HG02798 (cell line): Measurements from ENCODE around the gene SLC6A9.

ENCODE experiments used
- ATAC-seq: cut with Tn5 transposase; IDR thresholded peaks from one replicate; pipeline ENCODE4 v1.9.1; 2021; ENCODE audit warnings: mild to moderate bottlenecking; ENCODE audit not compliant: unreplicated experiment, poor library complexity

Gene SLC6A9

DNA sequence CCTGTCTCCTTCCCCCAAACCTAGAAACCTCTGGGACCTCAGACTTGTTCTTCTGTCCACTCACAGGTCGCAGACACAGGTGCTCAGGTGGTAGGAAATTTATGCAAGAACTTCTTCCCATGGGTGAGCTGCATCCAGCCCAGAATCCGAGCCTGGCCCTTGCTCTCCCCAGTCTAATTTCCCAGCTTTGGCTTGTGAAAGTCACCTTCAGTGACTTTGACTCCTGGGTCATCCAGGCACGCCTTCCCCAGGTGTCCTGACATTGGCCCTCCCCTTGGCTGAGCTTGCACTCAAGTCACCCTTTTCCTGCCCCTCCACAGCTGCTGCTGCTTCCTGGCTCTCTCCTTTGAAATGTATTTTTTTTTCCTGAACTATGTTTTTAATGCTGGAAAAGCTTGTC is 77.9 kb downstream of the SLC6A9 start:
- ATAC-seq, result no peak

DNA sequence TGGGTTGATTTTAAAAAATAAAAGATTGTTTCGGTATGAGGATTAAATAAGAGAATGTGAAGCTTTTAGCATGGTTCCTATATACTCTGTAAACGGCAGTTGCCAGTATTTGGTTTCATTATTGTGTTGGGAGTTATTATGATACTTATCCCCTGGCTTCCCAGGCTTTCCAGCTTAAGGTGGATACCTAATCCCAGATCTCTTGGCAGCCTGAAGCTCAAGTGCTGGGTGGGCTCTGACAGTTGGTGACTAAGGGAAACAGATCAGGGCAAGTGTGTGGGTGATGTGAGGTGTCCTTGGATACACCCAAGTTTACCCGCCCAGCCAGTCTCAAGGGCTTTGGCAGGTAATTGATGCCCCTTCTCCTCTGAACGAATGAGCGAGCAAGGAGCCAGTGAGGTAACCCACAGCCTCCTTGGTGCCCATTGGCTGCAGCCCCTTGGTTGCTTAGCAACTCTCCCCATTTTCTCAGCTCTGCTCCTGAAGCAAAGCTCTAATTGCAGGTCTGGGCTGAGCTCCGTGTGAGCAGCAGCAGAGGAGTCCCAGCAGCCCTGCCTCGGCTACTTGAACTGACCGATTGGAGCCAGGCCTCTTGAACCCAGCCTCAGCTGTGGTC is 78.4 kb downstream of the SLC6A9 start:
- ATAC-seq, result no peak

GRCh38 chr1:43951021-43951985 is 80.0 kb downstream of the SLC6A9 start:
- ATAC-seq, result no peak

GRCh38 chr1:43949678-43950077 is 81.6 kb downstream of the SLC6A9 start:
- ATAC-seq, result no peak

- no peak for ATAC-seq
Measured at GRCh38 chr1:43947874-43948437, 83.3 kb downstream of the SLC6A9 start.

DNA sequence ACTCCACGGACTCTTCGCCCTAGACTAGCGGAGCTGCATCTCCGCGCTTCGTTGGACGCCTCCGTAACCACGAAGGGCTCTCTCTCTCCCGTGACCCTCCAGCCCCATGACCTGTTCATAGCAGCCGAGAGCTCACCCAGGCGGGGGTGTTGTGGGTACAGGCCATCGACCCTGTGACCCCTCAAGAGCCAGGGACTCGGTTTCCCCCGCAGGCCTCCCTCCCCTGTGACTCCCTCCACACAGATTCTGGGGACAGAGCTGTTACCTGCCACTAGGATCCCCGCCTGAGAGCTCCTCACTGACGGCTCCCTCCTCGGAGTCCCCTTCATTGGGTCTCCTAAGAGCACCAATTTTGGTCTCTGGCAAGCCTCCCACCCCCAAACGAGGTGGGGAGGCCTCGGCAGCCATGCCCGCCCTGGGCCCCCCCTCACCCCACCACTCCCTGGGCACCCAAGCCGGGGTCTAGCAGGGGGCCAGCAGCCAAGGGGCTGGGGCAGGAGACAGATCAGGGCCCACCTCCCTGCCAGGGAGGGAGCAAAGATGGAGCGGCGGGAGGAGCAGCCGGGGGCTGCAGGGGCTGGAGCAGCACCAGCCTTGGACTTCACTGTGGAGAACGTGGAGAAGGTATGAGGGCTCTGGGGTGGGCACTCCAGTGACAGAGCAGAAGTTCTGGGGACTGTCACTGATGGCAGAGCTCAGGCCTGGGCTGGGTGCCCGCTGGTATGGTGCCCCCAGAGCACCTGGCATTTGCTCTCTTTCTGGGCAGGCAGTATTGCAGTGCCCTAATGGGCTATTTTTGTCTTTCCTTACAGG is 84.0 kb downstream of the SLC6A9 start:
- no peak for ATAC-seq
